Measurements from ENCODE around the gene FCMR. TPM values are rescaled to one million over a fixed set of nuclear protein-coding genes. Genes with fewer than 3 reads are reported as not detected.

Gene FCMR
- total RNA-seq, 1 donor from 2014 or later = 1.3 TPM

GRCh38 chr1:206949208-206949607 is 27.5 kb upstream of the FCMR start:
- no peaks in the 10 kb centered on the region for H3K9me3 ChIP-seq
- no peaks in the 10 kb centered on the region for H3K36me3 ChIP-seq
- no peaks in the 10 kb centered on the region for H3K4me1 ChIP-seq
- H3K27me3 ChIP-seq = no peaks in the 10 kb centered on the region
- H3K4me3 ChIP-seq = no peak overlapping the region
- TF ChIP-seq, protein P1, sequence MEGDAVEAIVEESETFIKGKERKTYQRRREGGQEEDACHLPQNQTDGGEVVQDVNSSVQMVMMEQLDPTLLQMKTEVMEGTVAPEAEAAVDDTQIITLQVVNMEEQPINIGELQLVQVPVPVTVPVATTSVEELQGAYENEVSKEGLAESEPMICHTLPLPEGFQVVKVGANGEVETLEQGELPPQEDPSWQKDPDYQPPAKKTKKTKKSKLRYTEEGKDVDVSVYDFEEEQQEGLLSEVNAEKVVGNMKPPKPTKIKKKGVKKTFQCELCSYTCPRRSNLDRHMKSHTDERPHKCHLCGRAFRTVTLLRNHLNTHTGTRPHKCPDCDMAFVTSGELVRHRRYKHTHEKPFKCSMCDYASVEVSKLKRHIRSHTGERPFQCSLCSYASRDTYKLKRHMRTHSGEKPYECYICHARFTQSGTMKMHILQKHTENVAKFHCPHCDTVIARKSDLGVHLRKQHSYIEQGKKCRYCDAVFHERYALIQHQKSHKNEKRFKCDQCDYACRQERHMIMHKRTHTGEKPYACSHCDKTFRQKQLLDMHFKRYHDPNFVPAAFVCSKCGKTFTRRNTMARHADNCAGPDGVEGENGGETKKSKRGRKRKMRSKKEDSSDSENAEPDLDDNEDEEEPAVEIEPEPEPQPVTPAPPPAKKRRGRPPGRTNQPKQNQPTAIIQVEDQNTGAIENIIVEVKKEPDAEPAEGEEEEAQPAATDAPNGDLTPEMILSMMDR (IDR thresholded peaks at IDR 0.05) = no peak
- DNase-seq (ENCODE audit: low spot score in 2 of 2) = no peak
- intact Hi-C loops (cut with DNase I) = no loop called here
- H3K27ac ChIP-seq = no peak overlapping the region

DNA sequence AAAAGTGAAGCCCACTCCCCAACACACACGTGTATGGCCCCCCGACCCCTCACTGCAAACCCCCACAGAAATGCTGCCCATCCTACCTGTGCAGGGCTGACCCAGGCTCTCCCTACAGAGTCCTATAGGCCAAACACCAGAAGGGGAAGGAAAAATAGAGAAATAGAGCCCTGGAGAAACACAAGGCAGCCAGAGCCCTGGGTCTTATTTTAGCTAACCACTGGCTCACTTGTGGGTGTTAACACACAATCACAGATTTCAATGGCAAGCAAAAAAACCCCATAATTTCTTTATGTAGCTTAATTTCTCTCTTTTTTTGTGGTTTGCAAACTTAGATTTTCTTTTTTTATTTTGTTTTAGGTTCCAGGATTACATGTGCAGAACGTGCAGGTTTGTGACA is 25.5 kb upstream of the FCMR start:
- H3K4me1 ChIP-seq = no peaks in the 10 kb centered on the region
- no peaks in the 10 kb centered on the region for H3K9me3 ChIP-seq
- intact Hi-C loops (cut with DNase I) = no loop called here
- H3K36me3 ChIP-seq = no peaks in the 10 kb centered on the region
- no peak for DNase-seq (ENCODE audit: low spot score in 2 of 2)
- no peak overlapping the region for H3K4me3 ChIP-seq
- TF ChIP-seq, protein P1 (IDR thresholded peaks at IDR 0.05) = no peak
- no peak overlapping the region for H3K27ac ChIP-seq
- H3K27me3 ChIP-seq = no peaks in the 10 kb centered on the region

- intact Hi-C loops (cut with DNase I) = no loop called here
- Histone ChIP-seq H3K27me3 (no peaks in the 10 kb centered on the region), H3K27ac (no peak within 1 kb of the TSS), H3K9me3 (no peaks in the 10 kb centered on the region), H3K4me1 (no peaks in the 10 kb centered on the region), H3K36me3 (no peaks in the 10 kb centered on the region), H3K4me3 (no peak within 1 kb of the TSS)
- TF ChIP-seq, protein P1 (IDR thresholded peaks at IDR 0.05) = no peak
- no peak for DNase-seq (ENCODE audit: low spot score in 2 of 2)
These were observed 24.5 kb upstream of the FCMR start, which contains the start of gene PIGR for GRCh38 chr1:206946261-206946660. Gene PIGR (minus strand): TSS chr1:206946466. CDS start chr1:206940531, 5,935 bp downstream.

DNA sequence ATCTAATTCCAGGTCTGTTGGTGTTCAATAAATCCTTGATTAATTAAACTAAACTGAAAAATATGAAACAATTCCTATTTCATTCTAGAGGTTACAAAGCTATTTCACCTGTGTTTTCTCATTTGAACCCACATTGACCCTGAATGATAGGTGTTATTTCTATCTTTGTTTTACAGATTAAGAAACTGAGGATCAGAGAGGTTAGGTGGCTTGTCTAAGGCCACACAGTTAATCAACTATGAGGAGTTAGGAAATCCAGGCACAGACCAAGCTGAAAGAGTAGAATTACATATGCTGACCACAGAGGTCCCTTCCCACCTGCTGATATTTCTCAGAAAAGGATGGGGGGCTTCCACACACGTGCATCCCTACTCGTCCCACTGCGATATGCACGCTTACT is 24.0 kb upstream of the FCMR start:
- no peak for DNase-seq (ENCODE audit: low spot score in 2 of 2)
- no peaks in the 10 kb centered on the region for H3K36me3 ChIP-seq
- no peaks in the 10 kb centered on the region for H3K27me3 ChIP-seq
- intact Hi-C loops (cut with DNase I) = no loop called here
- H3K9me3 ChIP-seq = no peaks in the 10 kb centered on the region
- no peak overlapping the region for H3K4me3 ChIP-seq
- TF ChIP-seq, protein P1 (IDR thresholded peaks at IDR 0.05) = no peak
- no peaks in the 10 kb centered on the region for H3K4me1 ChIP-seq
- no peak overlapping the region for H3K27ac ChIP-seq

GRCh38 chr1:206944703-206945102 is 23.0 kb upstream of the FCMR start:
- no peaks in the 10 kb centered on the region for H3K9me3 ChIP-seq
- H3K36me3 ChIP-seq = no peaks in the 10 kb centered on the region
- H3K4me1 ChIP-seq = no peaks in the 10 kb centered on the region
- DNase-seq (ENCODE audit: low spot score in 2 of 2) = no peak
- H3K4me3 ChIP-seq = no peak overlapping the region
- no peaks in the 10 kb centered on the region for H3K27me3 ChIP-seq
- intact Hi-C loops (cut with DNase I) = no loop called here
- no peak overlapping the region for H3K27ac ChIP-seq
- TF ChIP-seq, protein P1 (IDR thresholded peaks at IDR 0.05) = no peak
